GM21367 (cell line): Measurements from ENCODE around the gene GRK4.
A peak's percentile ranks its signal among the peaks of the same experiment; 100 is the strongest.

Experiments used
- ATAC-seq: cut with Tn5 transposase; IDR thresholded peaks from one replicate; pipeline ENCODE4 v1.9.1; 2021; ENCODE audit not compliant: unreplicated experiment

Gene GRK4

GRCh38 chr4:3067473-3068001, 104.2 kb downstream of the GRK4 start:
- no peak for ATAC-seq

- no peak for ATAC-seq
Measured at GRCh38 chr4:3069661-3070199, 106.4 kb downstream of the GRK4 start.

GRCh38 chr4:3070709-3071500, 107.5 kb downstream of the GRK4 start:
- ATAC-seq, result no peak

GRCh38 chr4:3071811-3072210, 108.4 kb downstream of the GRK4 start:
- no peak for ATAC-seq

- peak; percentile 10 for ATAC-seq
Measured at GRCh38 chr4:3073158-3074077, 110.0 kb downstream of the GRK4 start.

GRCh38 chr4:3074078-3074845, 110.9 kb downstream of the GRK4 start, which contains the start of the genes HTT and HTT-AS:
TSS of gene HTT (plus strand) at chr4:3074681. CDS start at chr4:3074826, 145 bp downstream.
TSS of gene HTT-AS (minus strand) at chr4:3074538.
- peak; percentile 68 for ATAC-seq

GRCh38 chr4:3074846-3075651, 111.7 kb downstream of the GRK4 start:
- no peak for ATAC-seq

GRCh38 chr4:3075652-3075981, 112.2 kb downstream of the GRK4 start:
- no peak for ATAC-seq

GRCh38 chr4:3077796-3078195, 114.4 kb downstream of the GRK4 start:
- peak; percentile 20 for ATAC-seq

GRCh38 chr4:3079694-3080123, 116.3 kb downstream of the GRK4 start:
- ATAC-seq, result no peak

GRCh38 chr4:3082925-3083515, 119.6 kb downstream of the GRK4 start:
- ATAC-seq, result no peak

GRCh38 chr4:3083732-3084131, 120.4 kb downstream of the GRK4 start:
- ATAC-seq, result no peak

- ATAC-seq, result no peak
Measured at GRCh38 chr4:3085948-3086670, 122.7 kb downstream of the GRK4 start.

- no peak for ATAC-seq
Measured at GRCh38 chr4:3087115-3087797, 123.9 kb downstream of the GRK4 start.
